ENCODE results near the gene CYP24A1. TPM values are rescaled to one million over a fixed set of nuclear protein-coding genes. Genes with fewer than 3 reads are reported as not detected.

CYP24A1 gene
- total and polyA plus RNA-seq, 2 of the 8 experiments (the other 6 are each of a cell fraction or from before 2014, with no cell fraction given) = not detected

GRCh38 chr20:54218470-54218869 lies 44.7 kb upstream of the CYP24A1 start (continued):
- TF ChIP-seq CHD2 (IDR thresholded peaks at IDR 0.05; ENCODE audit: low read length) (no peak), TBP (IDR thresholded peaks at IDR 0.05; ENCODE audit: low read depth, low read length) (no peak), BACH1 (IDR thresholded peaks at IDR 0.05; ENCODE audit: low read length) (no peak)
